Tibial artery (tissue), 4 donors: ENCODE results near the gene KLF1.

Source experiments
- DNase-seq, 2 donors: peaks; one replicate each; pipeline ENCODE4 v3.0.0-alpha.2; 2019
- H3K27ac ChIP-seq, 2 donors: fragments of 200-600 bp; sonication (generic) in 1 of 2; 1 replicate in 1 of 2; 2 replicates in 1 of 2; pipeline ENCODE4 v1.5.1; 2018 to 2019; ENCODE audit warnings: mild to moderate bottlenecking in 1 of 2
- H3K27me3 ChIP-seq, 2 donors: fragments of 200-600 bp; sonication (generic) in 1 of 2; one replicate each; pipeline versions ENCODE4 v1.5.1 to v1.6.0; 2016 to 2019
- H3K36me3 ChIP-seq, 3 donors: fragments of 200-600 bp; sonication (generic) in 2 of 3; one replicate each; pipeline ENCODE4 v1.5.1; 2016 to 2019; ENCODE audit warnings: mild to moderate bottlenecking in 2 of 3
- H3K4me1 ChIP-seq, 4 donors: fragments of 200-600 bp; sonication (generic) in 2 of 4; 1 replicate in 3 of 4; 2 replicates in 1 of 4; pipeline ENCODE4 v1.5.1; 2016 to 2019
- H3K4me3 ChIP-seq, 2 donors: fragments of 200-600 bp; sonication (generic) in 1 of 2; 1 replicate in 1 of 2; 2 replicates in 1 of 2; pipeline ENCODE4 v1.5.1; 2018 to 2019; ENCODE audit warnings: mild to moderate bottlenecking in 2 of 2
- H3K9me3 ChIP-seq, 3 donors: fragments of 200-600 bp; sonication (generic) in 1 of 3; one replicate each; pipeline ENCODE4 v1.5.1; 2016 to 2019
- intact Hi-C: fragments of 100-400 bp; cut with DNase I; formaldehyde crosslinking; loops from one replicate; pipeline ENCODE4 v1.15.0; 2023; ENCODE audit warnings: low total_unique reads
- TF ChIP-seq, protein P1 (sequence below), 2 experiments: fragments of 200-600 bp in 1 of 2; fragments of 450-650 bp in 1 of 2; IDR thresholded peaks; one replicate each; pipeline ENCODE4 v1.5.1; 2017 to 2019; ENCODE audit warnings: antibody characterized with exemption in 2 of 2, mild to moderate bottlenecking in 1 of 2, moderate library complexity in 1 of 2

KLF1 gene

DNA sequence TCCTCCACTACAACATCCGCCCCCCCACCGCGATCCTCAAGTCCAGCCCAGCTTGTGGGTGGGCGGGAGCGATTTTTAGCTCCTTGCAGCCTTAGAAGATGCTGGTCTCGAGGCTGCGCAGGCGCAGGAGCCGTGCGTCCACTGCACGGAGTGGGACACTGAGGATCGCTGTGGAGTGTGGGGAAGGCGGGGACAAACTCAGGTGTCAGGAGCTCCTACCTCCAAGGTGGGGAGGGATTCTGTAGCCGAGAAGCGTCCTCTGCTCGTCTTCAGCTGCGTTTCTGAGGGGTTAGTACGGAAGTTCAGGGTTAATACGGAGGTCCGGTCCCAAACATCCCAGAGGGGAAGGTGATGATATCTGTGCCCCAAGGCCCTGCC lies 52.4 kb downstream of the KLF1 start, which contains the start of gene RTBDN:
Gene RTBDN (minus strand): TSS at position 14 of the 378 bp plus-strand sequence. CDS start 4,600 bp downstream, outside the sequence.
- H3K36me3 ChIP-seq = no peaks in the 10 kb centered on the region
- H3K27ac ChIP-seq = no peak within 1 kb of the TSS
- no peaks in the 10 kb centered on the region for H3K9me3 ChIP-seq
- TF ChIP-seq, protein P1, sequence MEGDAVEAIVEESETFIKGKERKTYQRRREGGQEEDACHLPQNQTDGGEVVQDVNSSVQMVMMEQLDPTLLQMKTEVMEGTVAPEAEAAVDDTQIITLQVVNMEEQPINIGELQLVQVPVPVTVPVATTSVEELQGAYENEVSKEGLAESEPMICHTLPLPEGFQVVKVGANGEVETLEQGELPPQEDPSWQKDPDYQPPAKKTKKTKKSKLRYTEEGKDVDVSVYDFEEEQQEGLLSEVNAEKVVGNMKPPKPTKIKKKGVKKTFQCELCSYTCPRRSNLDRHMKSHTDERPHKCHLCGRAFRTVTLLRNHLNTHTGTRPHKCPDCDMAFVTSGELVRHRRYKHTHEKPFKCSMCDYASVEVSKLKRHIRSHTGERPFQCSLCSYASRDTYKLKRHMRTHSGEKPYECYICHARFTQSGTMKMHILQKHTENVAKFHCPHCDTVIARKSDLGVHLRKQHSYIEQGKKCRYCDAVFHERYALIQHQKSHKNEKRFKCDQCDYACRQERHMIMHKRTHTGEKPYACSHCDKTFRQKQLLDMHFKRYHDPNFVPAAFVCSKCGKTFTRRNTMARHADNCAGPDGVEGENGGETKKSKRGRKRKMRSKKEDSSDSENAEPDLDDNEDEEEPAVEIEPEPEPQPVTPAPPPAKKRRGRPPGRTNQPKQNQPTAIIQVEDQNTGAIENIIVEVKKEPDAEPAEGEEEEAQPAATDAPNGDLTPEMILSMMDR (IDR thresholded peaks at IDR 0.05) = no peak
- H3K27me3 ChIP-seq = peaks cover 7 to 98% of the 10 kb centered on the region in 2 donors
- intact Hi-C loops = no loop called here
- no peak for DNase-seq
- H3K4me3 ChIP-seq = peak within 1 kb of the TSS; percentile 33 to 46
- H3K4me1 ChIP-seq = peaks cover 0 to 43% (median 28%) of the 10 kb centered on the region in 4 donors
